VCaP (cell line): ENCODE results near the gene SFSWAP.
A peak's percentile ranks its signal among the peaks of the same experiment; 100 is the strongest.

Source experiments
- H3K27ac ChIP-seq: fragments of 450-650 bp; 2 replicates; pipeline ENCODE4 v1.5.1; 2017
- CTCF ChIP-seq: fragments of 450-650 bp; conservative IDR thresholded peaks from 2 replicates; pipeline ENCODE4 v1.5.1; 2017; ENCODE audit warnings: mild to moderate bottlenecking, moderate library complexity

SFSWAP gene

DNA sequence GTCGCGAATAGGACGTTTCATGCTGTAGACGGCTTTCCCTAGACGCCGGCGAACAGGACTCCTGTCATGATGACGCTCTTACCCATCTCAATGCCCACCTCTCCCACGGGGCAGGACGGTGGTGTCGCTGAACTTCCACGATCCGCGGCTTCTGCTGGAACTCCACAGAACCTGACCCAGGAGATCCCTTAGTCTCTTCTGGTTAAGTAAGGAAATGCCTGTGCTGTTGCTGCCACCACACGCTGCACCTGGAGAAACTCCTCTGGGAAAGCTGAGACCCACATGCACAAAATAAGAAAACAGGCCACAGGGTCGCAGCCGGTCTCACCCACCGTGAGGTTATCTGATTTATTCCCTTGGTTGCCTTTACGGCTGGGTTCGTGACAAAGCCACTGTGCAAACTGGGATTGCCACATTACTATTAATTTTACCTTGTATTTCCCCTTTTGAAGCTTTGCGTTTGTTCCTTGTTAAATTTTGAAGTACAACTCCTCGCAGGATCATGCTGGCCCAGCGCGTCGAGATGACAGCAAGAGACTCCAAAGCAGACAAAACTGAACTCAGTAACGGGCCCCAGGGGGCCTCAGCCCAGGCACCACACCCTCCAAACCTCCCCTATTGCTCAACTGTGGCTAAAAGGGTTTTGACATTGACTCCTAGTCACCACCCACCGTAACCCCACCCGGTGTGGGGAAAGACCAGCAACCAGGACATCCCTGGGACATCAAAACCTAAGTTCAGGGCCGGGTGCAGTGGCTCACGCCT lies 108.1 kb downstream of the SFSWAP start:
- no peak for TF ChIP-seq CTCF
- no peak overlapping the region for H3K27ac ChIP-seq

- TF ChIP-seq CTCF = no peak
- H3K27ac ChIP-seq = no peak overlapping the region
These were observed 113.6 kb downstream of the SFSWAP start for GRCh38 chr12:131824450-131824849.

GRCh38 chr12:131825146-131825892 lies 114.4 kb downstream of the SFSWAP start:
- TF ChIP-seq CTCF = no peak

DNA sequence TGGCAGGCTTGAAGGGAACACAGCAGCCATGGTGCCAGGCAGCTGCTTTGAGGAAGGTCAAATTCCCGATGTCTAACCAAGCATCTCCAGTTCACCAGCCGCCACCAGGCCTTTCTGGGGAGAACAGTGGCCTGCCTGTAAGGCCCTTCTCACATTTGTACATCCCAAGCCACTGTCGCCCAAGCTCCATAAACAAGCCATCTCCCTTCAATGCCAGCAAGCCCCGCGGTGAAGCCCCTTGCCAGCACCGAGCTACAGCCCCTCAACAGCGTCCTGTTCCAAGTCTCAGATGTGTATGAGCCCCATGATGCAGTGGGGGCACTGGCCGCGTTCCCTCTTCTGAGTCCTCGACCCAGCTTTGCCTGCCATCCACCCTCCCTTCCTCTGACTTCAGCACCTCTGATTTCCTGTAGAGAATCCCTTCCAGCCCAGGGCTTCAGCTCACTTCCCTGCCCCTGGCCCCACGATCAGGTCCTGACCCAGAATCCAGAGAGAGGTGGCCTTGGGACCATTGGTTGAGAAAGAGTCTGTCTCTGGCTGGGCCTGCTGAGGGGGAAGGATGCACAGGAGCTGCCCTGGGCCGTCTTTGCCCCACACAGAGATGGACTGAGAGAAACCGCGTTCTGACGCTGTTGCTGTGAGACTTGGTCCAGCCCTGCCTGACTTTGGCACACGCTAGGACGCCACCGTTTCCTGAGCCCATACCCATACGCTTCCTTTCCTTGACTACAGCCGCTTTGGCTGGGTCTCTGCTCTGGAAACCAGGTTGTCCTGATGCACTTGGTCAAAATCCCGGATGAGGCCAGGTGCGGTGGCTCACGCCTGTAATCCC lies 115.4 kb downstream of the SFSWAP start:
- no peak for TF ChIP-seq CTCF
- no peak overlapping the region for H3K27ac ChIP-seq

More at GRCh38 chr12:131825146-131825892, 114.4 kb downstream of the SFSWAP start:
- H3K27ac ChIP-seq = peak overlapping the region; percentile 19; the same call in 1 of the 2 replicates

DNA sequence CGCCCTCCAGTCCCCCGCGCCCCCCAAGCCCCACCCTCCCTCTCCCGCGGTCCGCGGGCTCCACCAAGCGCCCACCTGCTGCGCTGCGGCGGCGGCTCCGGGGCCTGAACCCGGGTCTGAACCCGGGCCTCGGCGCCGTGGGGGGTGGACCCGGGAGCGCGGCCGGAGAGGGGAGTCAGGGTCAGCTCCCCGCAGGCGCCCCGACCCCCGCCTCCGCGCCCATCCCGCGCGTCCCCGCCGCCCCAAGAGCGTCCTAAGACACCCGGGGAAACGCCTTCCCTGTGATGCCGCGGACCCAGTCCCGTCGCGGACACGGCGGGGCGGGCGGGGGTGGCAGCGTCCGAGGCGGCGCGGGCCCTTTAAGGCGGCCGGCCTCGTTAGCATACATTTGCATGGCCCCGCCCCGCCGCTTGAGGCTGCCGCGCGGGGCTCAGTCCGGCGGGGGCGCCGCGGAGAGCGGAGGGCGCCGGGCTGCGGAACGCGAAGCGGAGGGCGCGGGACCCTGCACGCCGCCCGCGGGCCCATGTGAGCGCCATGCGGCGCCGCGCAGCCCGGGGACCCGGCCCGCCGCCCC lies 117.2 kb downstream of the SFSWAP start, which contains the start of gene MMP17:
MMP17 (plus strand) TSS at position 433 of the 574 bp plus-strand sequence; CDS start at position 535, 102 bp downstream.
- TF ChIP-seq CTCF = peak; percentile 53
- peak within 1 kb of the TSS; percentile 11; the same call in 1 of the 2 replicates for H3K27ac ChIP-seq

DNA sequence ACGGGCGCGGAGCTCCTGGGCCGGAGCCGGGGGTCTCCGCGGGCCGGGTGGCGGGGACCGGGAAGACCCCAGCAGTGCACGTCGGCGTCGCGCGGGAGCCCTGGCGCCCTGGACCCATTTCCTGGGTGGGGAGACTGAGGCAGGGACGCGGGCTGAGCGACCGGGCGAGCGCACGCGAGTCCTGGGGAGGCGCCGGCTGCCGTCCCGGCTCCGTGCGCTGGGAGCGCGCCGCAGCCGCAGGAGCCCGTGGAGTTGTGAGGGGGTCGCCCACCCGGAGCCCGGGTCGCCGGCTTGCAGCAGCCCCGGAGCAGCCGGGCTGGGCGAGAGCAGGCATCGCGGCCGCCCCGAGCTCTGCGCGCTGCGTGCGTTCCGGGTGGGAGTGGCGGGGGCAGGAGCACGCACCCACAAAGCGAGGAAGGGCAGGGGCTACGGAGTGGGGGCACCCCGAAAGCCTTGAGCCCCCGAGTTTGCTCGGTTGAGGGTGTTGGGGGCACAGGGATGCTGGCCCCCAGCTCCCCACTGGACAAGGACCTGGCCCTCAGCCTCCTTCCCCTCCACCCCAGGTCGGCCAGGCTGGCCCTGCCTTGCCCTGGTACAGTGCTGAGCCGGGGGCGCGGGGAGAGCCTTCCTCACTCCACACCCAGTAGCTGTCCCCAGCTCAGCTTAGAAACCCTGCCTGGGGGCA lies 117.9 kb downstream of the SFSWAP start:
- no peak; the same call in 1 of the 2 replicates for TF ChIP-seq CTCF
- H3K27ac ChIP-seq = peak overlapping the region; percentile 11; the same call in 1 of the 2 replicates
